ENCODE data around the gene SFTPA1.
"Not testable (repeated sequence)": the region's sequence is repeated elsewhere in the genome, so short reads cannot be mapped to it uniquely, and the experiment has no call there.

Gene SFTPA1

GRCh38 chr10:79611193-79611976 lies 646 bp downstream of the SFTPA1 start:
- DNase-seq = not testable (repeated sequence)

GRCh38 chr10:79615577-79615976 lies 4.8 kb downstream of the SFTPA1 start:
- DNase-seq = no peak

GRCh38 chr10:79616164-79616563 lies 5.4 kb downstream of the SFTPA1 start:
- DNase-seq = no peak

- DNase-seq = not testable (repeated sequence)
These were observed 12.9 kb downstream of the SFTPA1 start for GRCh38 chr10:79623663-79624062.

- no peak for DNase-seq
These were observed 16.3 kb downstream of the SFTPA1 start for GRCh38 chr10:79627075-79627474.

- DNase-seq = no peak
These were observed 17.3 kb downstream of the SFTPA1 start for GRCh38 chr10:79628083-79628482.

- DNase-seq = no peak
These were observed 18.5 kb downstream of the SFTPA1 start for GRCh38 chr10:79628988-79629954.

GRCh38 chr10:79629955-79630327 lies 19.2 kb downstream of the SFTPA1 start:
- DNase-seq = no peak

GRCh38 chr10:79636654-79637199 lies 26.0 kb downstream of the SFTPA1 start:
- DNase-seq = not testable (repeated sequence)

GRCh38 chr10:79638318-79638717 lies 27.6 kb downstream of the SFTPA1 start:
- no peak for DNase-seq

GRCh38 chr10:79652695-79653094 lies 42.0 kb downstream of the SFTPA1 start:
- DNase-seq = not testable (repeated sequence)

GRCh38 chr10:79663287-79663686 lies 52.5 kb downstream of the SFTPA1 start:
- not testable (repeated sequence) for DNase-seq

- not testable (repeated sequence) for DNase-seq
These were observed 53.9 kb downstream of the SFTPA1 start for GRCh38 chr10:79664686-79665085.
